ENCODE results near the gene RELT.

DNA sequence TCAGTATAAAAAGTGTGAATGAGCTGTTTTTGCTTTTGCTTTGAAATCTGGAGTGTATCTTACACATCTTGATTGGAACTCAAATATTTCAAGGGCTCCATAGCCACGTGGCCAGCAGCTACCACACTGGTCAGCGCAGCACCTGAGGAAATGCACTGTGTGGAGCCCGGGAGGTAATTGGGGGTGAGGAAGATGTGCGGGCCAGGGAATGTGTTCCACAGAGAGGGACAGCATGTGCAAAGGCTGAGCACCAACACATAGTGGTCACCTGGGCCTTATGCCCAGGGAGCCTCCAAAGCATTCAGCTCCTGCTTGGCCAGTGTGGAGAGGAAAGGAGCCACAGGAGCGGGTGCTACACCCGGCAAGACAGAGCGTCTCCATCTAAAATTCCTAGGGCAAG, 20.8 kb downstream of the RELT start:
- TF ChIP-seq, protein P1, sequence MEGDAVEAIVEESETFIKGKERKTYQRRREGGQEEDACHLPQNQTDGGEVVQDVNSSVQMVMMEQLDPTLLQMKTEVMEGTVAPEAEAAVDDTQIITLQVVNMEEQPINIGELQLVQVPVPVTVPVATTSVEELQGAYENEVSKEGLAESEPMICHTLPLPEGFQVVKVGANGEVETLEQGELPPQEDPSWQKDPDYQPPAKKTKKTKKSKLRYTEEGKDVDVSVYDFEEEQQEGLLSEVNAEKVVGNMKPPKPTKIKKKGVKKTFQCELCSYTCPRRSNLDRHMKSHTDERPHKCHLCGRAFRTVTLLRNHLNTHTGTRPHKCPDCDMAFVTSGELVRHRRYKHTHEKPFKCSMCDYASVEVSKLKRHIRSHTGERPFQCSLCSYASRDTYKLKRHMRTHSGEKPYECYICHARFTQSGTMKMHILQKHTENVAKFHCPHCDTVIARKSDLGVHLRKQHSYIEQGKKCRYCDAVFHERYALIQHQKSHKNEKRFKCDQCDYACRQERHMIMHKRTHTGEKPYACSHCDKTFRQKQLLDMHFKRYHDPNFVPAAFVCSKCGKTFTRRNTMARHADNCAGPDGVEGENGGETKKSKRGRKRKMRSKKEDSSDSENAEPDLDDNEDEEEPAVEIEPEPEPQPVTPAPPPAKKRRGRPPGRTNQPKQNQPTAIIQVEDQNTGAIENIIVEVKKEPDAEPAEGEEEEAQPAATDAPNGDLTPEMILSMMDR (conservative IDR thresholded peaks at IDR 0.05) = no peak
- no peak for TF ChIP-seq ZFX (IDR thresholded peaks at IDR 0.05)

Measured in C4-2B (cell line).